GM12872 (cell line): ENCODE measurements around the gene PRSS33.

Experiments used
- TF ChIP-seq, protein P1 (sequence below): IDR thresholded peaks from 3 replicates; pipeline ENCODE4 v1.5.1; 2011; ENCODE audit warnings: low read depth, mild to moderate bottlenecking, low read length, moderate library complexity; ENCODE audit not compliant: insufficient read depth

The PRSS33 gene

DNA sequence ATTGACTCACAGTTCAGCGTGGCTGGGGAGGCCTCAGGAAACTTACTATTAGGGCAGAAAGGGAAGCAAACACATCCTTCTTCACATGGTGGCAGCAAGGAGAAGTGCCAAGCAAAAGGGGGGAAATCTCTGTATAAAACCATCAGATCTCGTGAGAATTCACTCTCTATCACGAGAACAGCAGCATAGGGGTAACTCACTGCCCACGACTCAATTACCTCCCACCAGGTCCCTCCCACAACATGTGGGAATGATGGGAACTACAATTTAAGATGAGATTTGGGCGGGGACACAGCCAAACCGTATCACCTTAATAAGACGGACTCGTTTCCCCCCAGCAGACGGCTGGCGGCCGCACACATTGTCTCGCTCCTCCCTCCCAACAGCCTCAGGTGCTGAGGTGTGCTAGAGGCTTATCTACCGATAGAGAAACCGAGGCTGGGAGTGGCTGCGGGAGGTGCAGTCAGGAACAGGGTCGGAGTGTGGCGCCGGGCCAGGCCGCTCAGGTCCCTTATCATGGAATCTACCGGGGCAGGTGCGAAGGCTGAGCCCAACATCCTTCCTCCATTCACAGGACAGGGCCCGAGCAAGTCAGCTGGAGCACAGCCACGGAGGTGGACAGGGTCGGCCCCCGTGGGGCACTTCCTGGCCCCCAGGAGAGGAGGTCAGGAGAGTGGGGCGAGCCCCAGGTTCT is 37.8 kb upstream of the PRSS33 start:
- TF ChIP-seq, protein P1, sequence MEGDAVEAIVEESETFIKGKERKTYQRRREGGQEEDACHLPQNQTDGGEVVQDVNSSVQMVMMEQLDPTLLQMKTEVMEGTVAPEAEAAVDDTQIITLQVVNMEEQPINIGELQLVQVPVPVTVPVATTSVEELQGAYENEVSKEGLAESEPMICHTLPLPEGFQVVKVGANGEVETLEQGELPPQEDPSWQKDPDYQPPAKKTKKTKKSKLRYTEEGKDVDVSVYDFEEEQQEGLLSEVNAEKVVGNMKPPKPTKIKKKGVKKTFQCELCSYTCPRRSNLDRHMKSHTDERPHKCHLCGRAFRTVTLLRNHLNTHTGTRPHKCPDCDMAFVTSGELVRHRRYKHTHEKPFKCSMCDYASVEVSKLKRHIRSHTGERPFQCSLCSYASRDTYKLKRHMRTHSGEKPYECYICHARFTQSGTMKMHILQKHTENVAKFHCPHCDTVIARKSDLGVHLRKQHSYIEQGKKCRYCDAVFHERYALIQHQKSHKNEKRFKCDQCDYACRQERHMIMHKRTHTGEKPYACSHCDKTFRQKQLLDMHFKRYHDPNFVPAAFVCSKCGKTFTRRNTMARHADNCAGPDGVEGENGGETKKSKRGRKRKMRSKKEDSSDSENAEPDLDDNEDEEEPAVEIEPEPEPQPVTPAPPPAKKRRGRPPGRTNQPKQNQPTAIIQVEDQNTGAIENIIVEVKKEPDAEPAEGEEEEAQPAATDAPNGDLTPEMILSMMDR = no peak

DNA sequence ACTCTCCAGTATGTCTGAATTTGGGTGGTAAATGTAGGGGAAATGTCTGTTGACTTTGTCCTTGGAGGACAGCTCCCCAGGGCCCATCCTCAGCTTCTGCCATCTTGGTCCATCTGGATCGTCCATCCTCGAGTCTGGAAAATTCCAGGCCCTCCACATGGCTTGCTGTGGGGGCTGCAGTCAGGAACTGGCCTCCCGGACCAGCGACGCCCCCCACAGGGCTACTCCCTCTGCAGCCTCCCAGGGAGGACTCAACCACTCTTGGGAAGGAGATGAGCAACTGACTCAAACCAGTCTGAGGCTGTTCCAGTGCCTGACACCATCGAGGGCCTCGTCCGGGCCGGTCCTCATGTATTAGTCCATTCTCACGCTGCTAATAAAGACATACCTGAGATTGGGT is 37.3 kb upstream of the PRSS33 start:
- TF ChIP-seq, protein P1 = no peak

DNA sequence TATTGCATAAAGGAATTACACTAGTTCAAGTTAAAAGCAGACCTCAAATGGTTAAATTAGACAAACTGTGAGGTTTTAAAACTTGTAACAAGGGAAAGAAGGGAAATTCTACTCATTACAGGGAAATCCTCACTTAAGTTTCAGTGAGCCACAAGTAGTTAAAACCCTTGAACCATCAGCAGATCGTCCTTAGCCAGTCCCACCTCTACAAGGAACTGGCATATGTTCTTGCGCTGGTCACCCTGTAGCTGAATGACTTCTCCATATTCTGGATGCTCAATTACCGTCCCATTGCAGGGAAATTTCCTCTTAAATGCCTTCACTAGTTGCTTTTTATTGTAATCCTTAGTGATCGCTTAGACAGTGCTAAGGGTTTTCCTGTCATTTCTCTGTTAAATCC is 35.1 kb upstream of the PRSS33 start:
- TF ChIP-seq, protein P1 = no peak

DNA sequence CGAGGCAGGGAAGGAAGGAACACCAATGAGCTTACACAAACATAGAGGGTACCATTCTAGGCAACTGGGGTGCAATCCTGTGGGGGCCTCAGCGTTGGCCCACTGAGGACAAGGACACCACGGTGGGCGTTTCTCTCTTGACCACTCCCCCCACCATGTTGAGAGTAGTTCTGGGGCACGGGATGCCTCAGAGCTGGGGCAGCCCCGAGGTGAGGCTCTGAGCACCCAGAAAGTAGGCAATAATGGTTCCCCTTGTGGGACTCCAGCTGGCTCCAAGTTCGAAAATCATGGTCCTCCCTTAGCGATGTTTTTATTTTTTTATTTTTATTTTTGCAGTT is 34.8 kb upstream of the PRSS33 start:
- TF ChIP-seq, protein P1 = no peak

DNA sequence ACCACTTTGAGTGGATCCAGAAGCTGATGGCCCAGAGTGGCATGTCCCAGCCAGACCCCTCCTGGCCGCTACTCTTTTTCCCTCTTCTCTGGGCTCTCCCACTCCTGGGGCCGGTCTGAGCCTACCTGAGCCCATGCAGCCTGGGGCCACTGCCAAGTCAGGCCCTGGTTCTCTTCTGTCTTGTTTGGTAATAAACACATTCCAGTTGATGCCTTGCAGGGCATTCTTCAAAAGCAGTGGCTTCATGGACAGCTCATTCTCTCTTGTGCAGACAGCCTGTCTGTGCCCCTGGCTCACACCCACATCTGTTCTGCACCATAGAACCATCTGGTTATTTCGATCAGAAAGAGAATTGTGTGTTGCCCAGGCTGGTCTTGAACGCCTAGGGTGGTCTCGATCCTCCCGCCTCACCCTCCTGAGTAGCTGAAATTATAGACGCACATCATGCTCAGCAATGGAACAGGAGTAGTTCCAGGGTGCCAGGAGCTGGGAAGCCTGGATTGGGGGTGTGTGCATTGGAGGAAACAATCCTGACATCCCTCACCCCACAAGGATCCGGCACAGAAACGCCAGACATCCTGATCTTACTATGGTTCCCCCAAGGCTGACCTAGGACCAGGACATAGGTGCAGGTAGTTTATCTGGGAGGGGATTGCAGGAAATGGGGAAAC is 34.3 kb upstream of the PRSS33 start:
- TF ChIP-seq, protein P1 = no peak

DNA sequence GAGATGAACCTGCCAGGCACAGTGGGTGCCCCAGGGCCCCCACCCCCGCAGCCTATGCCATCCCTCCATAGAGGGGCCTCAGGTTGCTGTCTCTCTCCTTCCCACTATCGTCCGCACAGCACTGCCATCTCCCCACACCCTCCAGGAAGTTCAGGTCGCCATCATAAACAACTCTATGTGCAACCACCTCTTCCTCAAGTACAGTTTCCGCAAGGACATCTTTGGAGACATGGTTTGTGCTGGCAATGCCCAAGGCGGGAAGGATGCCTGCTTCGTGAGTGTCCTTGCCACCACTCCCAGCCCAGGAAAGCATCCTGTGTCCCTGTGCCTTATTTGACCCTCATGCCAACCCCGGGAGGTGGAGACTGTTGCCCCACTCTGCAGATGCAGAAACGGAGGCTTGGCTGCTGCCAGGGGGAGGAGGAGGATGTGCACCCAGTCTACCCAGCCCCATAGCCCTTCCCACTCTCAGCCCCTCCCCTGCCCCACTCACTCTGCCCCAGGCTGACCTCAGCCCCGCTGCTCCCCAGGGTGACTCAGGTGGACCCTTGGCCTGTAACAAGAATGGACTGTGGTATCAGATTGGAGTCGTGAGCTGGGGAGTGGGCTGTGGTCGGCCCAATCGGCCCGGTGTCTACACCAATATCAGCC is 33.6 kb upstream of the PRSS33 start:
- TF ChIP-seq, protein P1 = no peak

DNA sequence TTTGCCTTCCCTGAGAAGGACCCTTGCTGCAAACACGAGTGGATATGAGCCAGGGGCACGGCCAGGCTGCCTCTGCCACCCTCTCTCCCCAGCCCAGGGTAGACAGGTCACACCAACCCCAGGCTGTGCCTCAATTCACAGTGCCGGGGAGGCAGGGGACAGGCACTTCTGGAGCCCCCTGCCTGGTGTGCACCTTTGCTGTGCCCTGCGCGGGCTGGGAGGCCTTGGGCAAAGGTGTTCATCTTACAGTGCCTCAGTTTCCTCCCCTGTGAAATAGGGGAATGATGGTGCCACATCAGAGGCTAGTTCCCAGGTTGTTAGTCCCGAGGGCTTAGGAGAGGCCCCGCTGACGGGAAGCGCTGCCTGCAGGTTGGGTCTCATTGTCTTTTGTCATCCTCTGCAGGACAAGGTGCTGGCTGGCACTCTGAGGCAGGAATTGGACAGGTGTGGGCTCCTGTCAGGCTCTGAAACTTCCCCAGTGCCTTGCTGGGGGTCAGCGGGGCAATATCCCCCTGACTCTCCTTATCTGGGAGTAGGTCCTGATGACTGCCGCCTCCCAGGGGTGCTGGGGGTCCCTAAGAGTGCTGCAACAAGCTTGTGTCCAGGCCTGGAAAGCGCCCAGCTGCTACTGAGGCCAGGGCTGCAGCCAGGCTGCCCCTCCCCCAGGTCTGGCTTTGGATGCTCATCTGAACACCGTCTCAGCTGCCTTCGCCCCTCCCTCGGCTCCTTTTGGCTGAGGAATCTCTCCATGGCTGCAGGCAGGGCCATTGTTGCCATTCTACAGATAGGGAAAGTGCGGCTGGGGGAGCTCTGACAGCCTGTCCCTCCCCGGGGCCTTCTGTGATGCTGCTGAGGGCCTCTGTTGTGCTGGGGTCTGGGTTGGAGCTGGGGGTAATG is 32.8 kb upstream of the PRSS33 start:
- TF ChIP-seq, protein P1 = no peak
